Left ventricle myocardium inferior (tissue), 1 donor: ENCODE measurements around the gene SLC5A6. TPM values are rescaled to one million over a fixed set of nuclear protein-coding genes. Genes with fewer than 3 reads are reported as not detected.

Source experiments
- DNase-seq: peaks from one replicate; pipeline ENCODE4 v3.0.0-alpha.2; 2020
- H3K27ac ChIP-seq: fragments of 200-600 bp; replicated peaks from 2 replicates; pipeline ENCODE4 v1.8.0; 2021
- H3K27me3 ChIP-seq: fragments of 200-600 bp; 2 replicates; pipeline ENCODE4 v1.8.0; 2021; ENCODE audit warnings: low read depth
- H3K36me3 ChIP-seq: fragments of 200-600 bp; 2 replicates; pipeline ENCODE4 v1.8.0; 2021
- H3K4me1 ChIP-seq: fragments of 200-600 bp; 2 replicates; pipeline ENCODE4 v1.8.0; 2021
- H3K4me3 ChIP-seq: fragments of 200-600 bp; 2 replicates; pipeline ENCODE4 v1.8.0; 2021; ENCODE audit warnings: mild to moderate bottlenecking, moderate library complexity
- H3K9me3 ChIP-seq: fragments of 200-600 bp; replicated peaks from 2 replicates; pipeline ENCODE4 v1.8.0; 2021
- intact Hi-C: fragments of 100-400 bp; cut with micrococcal nuclease; formaldehyde crosslinking; loops from one replicate; pipeline ENCODE4 v1.11.0; 2022
- long read RNA-seq: library from polyadenylated mRNA; unstranded; transcript quantifications from one replicate; pipeline ENCODE4 v2.0.0, GENCODE V29; 2021
- total RNA-seq: library from RNA; stranded (reverse); fragmentation: NEBNext Ultra II Directional; extraction: Animal tissue kit (Norgen Biotek cat#: 25700); gene quantifications from one replicate; pipeline ENCODE4 v1.2.1, GENCODE V29; 2021
- TF ChIP-seq, protein P1 (sequence below): fragments of 200-600 bp; IDR thresholded peaks from 2 replicates; pipeline ENCODE4 v1.8.0; 2021; ENCODE audit warnings: antibody characterized with exemption, mild to moderate bottlenecking, borderline replicate concordance
- donor health status: DM: no; HTN: yes; CAD: no; lungs with severe emphysema.

The SLC5A6 gene
- 12.0 TPM for total RNA-seq
- long read RNA-seq, transcript SLC5A6-201 (17 exons, 3,231 nt), result major isoform, 27 of 39 reads
- long read RNA-seq, partial matches to known transcripts, result 5 of 39 reads
- long read RNA-seq, other reads (novel, unspliced or antisense), result 7 of 39 reads

DNA sequence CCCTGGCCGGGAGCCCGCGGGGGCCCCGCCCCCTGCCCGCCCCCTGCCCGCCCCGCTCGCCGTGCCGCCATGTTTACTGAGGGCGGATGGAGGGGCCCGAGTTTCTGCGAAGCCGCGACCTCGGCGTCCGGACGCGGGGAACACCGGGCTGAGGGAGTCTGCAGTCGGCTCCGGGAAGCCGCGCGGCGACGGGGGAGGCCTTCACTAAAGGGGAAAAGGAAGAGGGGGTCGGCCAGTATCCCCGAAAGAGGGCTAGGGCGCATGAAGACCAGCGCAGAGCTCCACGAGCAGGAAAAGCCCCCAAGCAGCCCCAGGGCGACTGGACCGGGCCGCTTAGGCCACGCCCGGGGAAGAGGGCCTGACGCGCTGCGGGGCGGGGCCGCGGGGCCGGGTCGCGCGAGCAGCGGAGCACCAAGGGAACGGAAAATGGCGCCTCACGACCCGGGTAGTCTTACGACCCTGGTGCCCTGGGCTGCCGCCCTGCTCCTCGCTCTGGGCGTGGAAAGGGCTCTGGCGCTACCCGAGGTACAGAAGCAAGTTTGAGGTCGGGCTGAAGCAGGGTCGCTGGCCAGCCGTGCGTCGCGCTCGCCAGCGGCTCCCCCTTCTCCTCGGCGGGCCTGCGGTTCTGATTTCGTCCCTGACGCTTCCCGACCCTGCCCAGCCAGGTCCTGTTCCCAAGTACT, at the start of gene SLC5A6, which contains the start of gene ATRAID:
TSS of gene SLC5A6 (minus strand) at position 326 of the 683 bp plus-strand sequence. CDS start 4,618 bp downstream, outside the sequence.
TSS of gene ATRAID (plus strand) at position 99 of the 683 bp plus-strand sequence. CDS start at position 427, 328 bp downstream.
- H3K27ac ChIP-seq, result peak within 1 kb of the TSS; percentile 97
- no peaks in the 10 kb centered on the region for H3K27me3 ChIP-seq
- peaks cover 44% of the 10 kb centered on the region for H3K36me3 ChIP-seq
- H3K4me1 ChIP-seq, result peaks cover 39% of the 10 kb centered on the region
- H3K9me3 ChIP-seq, result no peaks in the 10 kb centered on the region
- intact Hi-C loops, result loop anchor here (10.0 kb wide), 1 partner anchor 117 kb away; no protein-coding TSS in a partner anchor
- peak; percentile 90 for DNase-seq
- peak within 1 kb of the TSS; percentile 81 for H3K4me3 ChIP-seq
- TF ChIP-seq, protein P1, sequence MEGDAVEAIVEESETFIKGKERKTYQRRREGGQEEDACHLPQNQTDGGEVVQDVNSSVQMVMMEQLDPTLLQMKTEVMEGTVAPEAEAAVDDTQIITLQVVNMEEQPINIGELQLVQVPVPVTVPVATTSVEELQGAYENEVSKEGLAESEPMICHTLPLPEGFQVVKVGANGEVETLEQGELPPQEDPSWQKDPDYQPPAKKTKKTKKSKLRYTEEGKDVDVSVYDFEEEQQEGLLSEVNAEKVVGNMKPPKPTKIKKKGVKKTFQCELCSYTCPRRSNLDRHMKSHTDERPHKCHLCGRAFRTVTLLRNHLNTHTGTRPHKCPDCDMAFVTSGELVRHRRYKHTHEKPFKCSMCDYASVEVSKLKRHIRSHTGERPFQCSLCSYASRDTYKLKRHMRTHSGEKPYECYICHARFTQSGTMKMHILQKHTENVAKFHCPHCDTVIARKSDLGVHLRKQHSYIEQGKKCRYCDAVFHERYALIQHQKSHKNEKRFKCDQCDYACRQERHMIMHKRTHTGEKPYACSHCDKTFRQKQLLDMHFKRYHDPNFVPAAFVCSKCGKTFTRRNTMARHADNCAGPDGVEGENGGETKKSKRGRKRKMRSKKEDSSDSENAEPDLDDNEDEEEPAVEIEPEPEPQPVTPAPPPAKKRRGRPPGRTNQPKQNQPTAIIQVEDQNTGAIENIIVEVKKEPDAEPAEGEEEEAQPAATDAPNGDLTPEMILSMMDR, result no peak

GRCh38 chr2:27261241-27261925, 49.3 kb upstream of the SLC5A6 start:
- Histone ChIP-seq H3K36me3 (no peaks in the 10 kb centered on the region), H3K4me3 (peak overlapping the region; percentile 78), H3K27me3 (peaks cover 98% of the 10 kb centered on the region)

DNA sequence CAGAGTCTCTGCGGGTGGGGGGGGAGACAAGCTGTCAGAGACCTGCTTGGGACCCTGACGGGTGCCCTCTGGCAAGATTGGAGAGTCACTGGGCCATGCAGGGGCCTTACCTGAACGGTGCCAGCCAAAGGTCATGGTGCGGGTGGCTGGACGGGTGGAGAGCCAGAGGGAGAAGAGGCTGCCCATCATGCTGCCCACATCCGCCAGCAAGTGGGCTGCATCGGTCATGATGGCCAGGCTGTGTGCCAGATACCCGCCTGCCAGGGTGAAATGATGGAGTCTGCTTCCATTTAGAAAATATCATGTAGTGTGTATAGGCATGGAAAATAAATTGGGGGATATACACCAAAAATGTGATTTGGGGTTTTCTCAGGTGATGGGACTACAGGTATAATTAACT, 46.0 kb upstream of the SLC5A6 start:
- H3K9me3 ChIP-seq, result no peaks in the 10 kb centered on the region
- H3K27ac ChIP-seq, result no peak overlapping the region
- intact Hi-C loops, result no loop called here
- peaks cover 95% of the 10 kb centered on the region for H3K27me3 ChIP-seq
- DNase-seq, result no peak
- TF ChIP-seq, protein P1, result no peak
- H3K36me3 ChIP-seq, result no peaks in the 10 kb centered on the region
- peaks cover 14% of the 10 kb centered on the region for H3K4me1 ChIP-seq
- H3K4me3 ChIP-seq, result no peak overlapping the region

More at GRCh38 chr2:27261241-27261925, 49.3 kb upstream of the SLC5A6 start:
- H3K27ac ChIP-seq, result no peak overlapping the region
- H3K4me1 ChIP-seq, result peaks cover 42% of the 10 kb centered on the region
- no peaks in the 10 kb centered on the region for H3K9me3 ChIP-seq
- TF ChIP-seq, protein P1, result no peak
- DNase-seq, result no peak
- intact Hi-C loops, result no loop called here

- intact Hi-C loops, result no loop called here
- no peaks in the 10 kb centered on the region for H3K36me3 ChIP-seq
- peaks cover 3% of the 10 kb centered on the region for H3K4me1 ChIP-seq
- TF ChIP-seq, protein P1, result no peak
- H3K27me3 ChIP-seq, result peaks cover 95% of the 10 kb centered on the region
- no peak overlapping the region for H3K27ac ChIP-seq
- H3K4me3 ChIP-seq, result no peak overlapping the region
- H3K9me3 ChIP-seq, result no peaks in the 10 kb centered on the region
- DNase-seq, result no peak
Observed at GRCh38 chr2:27256855-27257454, 44.9 kb upstream of the SLC5A6 start.

DNA sequence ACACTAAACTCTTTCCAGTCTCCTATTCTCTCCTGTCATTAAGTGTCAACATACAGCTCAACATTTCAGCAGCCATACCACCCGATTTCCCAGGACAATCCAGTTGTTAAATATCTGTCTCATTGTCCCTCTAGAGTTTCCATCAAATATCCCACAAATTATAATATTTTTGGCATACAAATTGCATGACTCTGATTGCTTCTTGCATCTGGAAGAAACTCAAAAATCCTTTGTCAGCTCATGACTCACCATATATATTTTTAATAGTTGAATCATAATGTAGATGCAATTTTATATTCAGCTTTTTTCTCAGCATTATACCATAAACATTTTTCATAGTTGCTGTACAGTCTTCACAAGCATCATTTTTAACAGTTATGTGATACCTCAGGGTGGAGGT, 43.6 kb upstream of the SLC5A6 start:
- H3K4me3 ChIP-seq, result no peak overlapping the region
- H3K9me3 ChIP-seq, result no peaks in the 10 kb centered on the region
- no peak overlapping the region for H3K27ac ChIP-seq
- DNase-seq, result no peak
- no peaks in the 10 kb centered on the region for H3K4me1 ChIP-seq
- intact Hi-C loops, result no loop called here
- H3K27me3 ChIP-seq, result peaks cover 95% of the 10 kb centered on the region
- TF ChIP-seq, protein P1, result no peak
- H3K36me3 ChIP-seq, result no peaks in the 10 kb centered on the region
